GM18870 (cell line): ENCODE measurements around the gene TBATA.

Experiments
- ATAC-seq: cut with Tn5 transposase; IDR thresholded peaks from one replicate; pipeline ENCODE4 v1.9.1; 2021; ENCODE audit warnings: moderate library complexity; ENCODE audit not compliant: unreplicated experiment

The TBATA gene

DNA sequence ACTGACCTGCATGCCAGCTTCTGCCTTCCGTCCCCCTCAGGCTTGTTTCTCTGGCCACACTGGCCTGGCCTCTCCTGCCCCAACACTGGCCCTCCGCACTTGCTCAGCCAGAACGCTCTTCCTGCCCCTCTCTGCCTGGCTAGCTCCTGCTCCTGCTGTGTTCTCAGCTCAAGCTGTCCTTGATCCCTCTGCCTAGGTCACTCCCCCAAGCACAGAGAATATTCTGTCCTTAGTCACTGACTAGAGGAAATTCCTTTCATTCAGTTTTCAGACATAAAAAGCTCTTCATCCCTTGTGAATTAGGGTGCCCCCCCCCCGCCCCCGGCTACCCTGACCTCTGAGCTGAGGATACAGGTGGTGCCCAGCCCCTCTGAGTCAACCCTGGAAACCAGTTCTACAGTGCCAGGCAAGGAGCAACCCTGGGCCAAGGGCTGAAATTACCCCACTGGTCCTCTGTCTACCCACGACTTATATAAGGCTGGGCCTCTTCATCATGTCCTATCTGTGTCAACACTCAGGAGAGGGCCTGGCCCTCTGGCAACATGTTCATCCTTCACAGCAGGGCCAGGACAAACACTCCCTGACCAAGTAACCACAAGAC lies 23.9 kb upstream of the TBATA start:
- no peak for ATAC-seq

- no peak for ATAC-seq
These were observed 22.4 kb upstream of the TBATA start for GRCh38 chr10:70807556-70807955.

DNA sequence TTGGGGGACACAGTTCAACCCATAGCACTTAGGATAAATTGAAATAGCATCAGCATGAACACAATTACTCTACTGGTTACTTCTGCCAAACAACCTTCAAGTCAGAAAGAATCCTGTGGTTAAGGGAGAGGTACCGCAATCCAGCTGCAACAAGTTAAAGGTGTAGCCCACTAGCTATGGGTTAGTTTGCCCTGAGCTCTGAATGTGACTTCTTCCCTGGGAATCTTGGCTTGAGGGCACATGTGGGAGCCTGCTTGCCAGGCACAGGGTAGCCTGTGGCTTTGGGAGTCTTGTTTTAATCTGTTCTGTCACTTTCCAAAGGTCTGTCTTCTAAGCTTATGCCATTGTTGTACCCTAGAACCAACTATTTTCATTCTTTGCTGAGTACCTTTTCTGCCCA lies 21.7 kb upstream of the TBATA start:
- no peak for ATAC-seq

DNA sequence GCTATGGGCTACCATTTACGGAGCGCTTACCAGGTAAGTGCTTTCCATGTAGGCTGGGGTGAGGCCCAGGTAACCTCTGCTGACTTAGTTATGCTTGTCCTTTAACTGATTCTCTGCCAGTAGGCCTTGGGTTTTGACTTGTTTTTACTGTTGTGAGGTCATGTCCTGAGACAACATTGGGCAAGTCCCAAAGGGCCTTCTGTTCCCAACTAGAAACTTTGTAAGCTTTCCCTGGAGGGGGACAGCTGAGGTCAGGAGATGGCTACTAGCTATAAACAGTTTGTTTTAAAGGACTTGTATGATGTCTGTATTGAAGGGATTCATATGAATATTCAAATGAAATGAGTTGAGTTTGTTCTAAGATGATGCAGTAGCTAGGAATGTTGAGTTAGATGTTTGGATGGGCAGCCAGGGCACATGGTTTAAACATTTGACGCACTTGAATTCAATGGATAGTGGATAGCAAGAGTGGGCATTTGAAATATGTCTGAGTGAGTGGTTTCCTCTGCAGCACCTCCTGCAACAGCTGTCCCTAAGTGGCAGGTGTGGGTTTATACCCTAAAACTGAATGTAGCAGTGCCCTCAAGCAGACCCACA lies 20.5 kb upstream of the TBATA start:
- ATAC-seq = no peak

- no peak for ATAC-seq
These were observed 19.2 kb upstream of the TBATA start for GRCh38 chr10:70804421-70804808.

DNA sequence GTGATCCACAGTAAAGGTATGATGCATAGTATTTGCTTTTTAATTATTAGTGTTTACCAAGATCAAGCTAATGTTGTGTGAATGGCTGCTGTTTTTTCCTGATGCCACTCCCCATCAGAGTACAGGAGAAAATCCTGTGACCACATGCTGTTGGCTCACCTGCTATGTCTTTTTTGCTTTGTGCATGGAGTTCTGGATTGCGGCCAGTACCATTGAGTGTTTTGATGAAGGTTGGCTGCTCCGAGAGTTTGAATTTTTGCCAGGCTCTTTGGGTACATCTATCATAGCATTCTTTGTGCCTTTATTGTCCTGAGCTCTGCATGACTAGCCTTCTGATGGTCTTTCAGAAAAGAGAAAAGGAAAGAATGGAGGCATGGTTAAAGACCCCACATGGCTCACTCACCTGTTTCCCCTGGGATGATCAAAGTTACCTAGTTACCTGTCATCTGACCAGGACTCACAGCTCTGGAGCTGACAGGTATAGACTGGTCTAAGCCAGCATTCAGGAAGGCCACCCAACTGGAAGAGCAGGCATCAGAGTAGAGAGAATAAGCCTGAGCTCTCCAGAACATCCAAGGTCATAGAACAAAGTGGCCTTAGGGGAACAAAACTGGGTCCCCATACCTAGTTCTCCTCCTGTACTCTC lies 18.7 kb upstream of the TBATA start:
- ATAC-seq = no peak

- ATAC-seq = no peak
These were observed 16.7 kb upstream of the TBATA start for GRCh38 chr10:70801854-70802253.

GRCh38 chr10:70799124-70799523 lies 13.9 kb upstream of the TBATA start:
- no peak for ATAC-seq

GRCh38 chr10:70797840-70798239 lies 12.7 kb upstream of the TBATA start:
- ATAC-seq = no peak

GRCh38 chr10:70795613-70796012 lies 10.4 kb upstream of the TBATA start:
- no peak for ATAC-seq

- ATAC-seq = no peak
These were observed 6.3 kb upstream of the TBATA start for GRCh38 chr10:70791386-70792039.

DNA sequence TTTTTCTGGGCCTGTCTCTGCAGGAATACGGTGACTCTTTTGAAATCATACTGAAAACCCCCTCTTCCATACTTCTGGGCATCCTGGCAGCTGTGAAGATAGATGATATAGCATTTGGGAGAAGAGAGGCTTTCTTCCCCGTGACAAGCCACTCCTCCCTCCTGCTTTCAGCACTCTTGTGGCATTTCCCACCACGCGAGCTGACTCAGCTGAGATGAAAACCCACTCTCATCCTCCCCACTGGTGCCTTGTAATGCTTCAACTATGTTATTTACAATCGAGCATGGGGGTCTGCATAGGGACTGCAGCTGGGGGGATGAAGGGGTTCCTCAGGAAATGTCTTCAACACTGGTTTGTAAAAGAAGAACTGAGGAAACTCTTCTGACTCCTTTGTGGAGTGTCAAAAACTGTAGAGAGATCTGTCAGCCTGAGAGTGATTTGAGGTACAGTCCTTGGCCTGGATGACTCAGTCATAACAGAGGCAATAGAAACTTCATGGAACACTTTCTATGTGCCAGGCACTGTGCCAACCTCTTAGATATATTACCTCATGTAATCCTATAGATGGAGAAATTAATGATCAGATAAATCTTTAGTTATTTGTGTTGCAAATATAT lies 1.7 kb upstream of the TBATA start:
- ATAC-seq = no peak

GRCh38 chr10:70784471-70784870 lies 706 bp downstream of the TBATA start:
- ATAC-seq = no peak

DNA sequence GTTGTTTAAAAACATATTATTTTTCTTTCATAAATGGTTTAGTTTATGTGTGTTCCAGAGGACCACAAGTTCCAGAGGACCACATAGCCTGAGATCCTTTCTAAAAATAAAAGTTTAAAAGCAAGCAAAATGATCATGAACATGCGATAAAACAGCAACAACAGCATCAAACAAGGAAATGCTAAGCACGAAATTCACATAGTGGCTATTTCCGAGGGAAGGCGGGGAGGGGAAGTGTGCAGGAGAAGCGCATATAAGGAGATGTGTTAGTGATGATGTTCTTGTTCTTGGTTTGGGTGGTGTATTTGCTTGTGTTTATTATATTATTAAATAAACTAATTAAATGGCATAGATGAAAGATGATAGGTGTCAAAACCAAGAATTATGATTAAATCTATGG lies 1.2 kb downstream of the TBATA start:
- ATAC-seq = no peak

DNA sequence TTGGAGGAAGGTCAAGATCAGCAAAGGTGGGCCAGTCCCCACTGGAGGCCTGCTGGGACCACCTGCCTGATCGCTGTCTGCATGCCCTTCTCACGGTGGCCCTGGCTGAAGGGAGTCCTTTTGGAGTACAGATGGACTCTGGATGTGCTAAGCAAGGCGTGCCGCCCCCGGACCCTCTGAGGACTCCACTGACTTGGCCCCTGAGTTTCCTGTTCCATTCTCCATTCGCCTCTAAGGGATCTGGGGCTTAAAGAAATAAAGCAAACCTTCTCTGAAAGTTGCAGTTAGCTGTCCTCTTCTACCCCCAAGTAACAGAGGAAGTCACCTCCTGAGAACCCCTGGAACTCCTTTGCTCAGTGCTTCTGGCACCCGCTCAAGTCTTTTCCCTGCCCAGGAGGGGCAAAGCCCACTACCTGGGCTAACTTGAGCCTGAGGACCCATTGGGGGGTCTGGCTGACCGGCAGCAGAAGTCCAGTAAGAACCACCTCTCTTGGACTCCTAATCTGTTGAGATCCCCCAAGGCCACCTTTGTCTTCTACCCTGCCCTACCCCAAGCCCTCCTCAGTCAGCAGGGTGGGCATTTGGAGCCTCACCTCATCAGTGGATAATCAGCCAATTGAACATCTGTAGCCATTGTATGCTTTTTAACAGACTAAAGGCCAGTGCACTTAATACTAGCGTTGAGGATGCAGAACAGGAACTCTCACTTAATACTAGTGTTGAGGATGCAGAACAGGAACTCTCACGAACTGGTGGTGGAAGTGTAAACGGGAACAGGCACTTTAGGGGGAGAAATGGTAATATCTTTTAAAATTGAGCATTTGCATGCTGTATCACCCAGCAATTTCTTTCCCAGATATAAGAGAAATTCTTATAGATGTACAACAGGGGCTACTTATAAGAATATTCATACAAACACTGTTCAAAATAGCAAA lies 2.2 kb downstream of the TBATA start:
- no peak for ATAC-seq

DNA sequence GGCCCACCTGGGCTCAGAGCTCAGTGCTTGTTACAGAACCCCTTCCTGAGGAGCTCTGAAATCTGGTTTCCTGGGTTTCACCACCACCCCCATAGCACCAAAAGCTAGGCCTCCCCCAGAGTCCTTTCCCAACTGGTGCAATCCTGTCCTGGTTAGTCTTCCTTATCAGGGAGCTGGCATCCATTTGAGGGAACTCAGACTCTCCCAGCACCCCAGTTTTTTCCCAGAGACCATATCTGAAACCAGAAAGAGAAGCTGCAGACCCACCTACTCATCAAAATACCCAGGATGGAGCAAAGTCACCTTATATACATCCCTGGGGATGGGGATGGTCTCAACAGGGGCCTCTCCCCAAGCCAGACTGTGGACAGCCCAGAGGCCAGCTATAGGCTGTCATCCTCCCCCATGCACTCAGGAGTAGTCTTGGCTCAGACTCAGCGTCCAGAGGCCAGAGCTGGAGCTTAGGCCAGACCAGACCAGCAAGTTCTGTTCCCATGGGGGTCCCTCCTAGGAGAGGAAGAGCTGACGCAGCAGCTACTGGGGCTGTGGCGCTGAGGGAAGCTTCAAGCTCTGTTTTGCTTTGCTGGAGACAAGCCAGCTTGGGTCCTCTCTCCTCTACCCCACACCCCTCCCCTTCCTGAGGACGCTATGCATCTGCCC lies 3.0 kb downstream of the TBATA start:
- ATAC-seq = no peak

DNA sequence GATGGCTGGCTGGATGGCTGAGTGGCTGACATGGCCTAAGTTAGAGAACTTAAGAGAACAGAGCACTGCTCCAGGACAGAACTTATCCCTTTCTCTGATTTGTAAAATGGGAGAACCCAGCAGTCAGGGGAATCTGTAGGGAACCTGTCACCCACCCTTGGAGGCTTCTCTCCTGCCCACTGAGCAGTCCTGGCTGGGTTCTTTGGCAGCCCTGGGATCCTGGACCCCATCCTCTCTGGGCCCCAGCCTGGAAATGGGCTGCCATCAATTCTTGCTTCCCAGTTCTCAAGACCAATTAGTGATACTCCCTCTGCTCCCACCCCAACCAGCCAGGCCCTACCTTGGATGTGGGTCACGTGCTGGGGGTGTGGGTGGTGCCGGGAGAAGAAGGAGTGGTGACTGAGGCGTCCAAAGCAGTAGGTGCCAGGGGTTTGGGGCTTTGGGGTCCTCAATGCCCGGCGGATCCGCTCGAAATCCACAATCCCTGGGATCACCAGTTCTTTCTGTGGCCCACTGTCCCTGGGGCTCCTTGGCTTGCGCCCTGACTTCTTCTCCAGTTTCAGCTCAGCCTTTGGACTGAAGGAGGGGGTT lies 3.6 kb downstream of the TBATA start:
- ATAC-seq = no peak

- no peak for ATAC-seq
These were observed 4.4 kb downstream of the TBATA start for GRCh38 chr10:70780772-70781171.

- ATAC-seq = no peak
These were observed 4.8 kb downstream of the TBATA start for GRCh38 chr10:70780370-70780760.
